ENCODE data around the gene KANSL1.

DNA sequence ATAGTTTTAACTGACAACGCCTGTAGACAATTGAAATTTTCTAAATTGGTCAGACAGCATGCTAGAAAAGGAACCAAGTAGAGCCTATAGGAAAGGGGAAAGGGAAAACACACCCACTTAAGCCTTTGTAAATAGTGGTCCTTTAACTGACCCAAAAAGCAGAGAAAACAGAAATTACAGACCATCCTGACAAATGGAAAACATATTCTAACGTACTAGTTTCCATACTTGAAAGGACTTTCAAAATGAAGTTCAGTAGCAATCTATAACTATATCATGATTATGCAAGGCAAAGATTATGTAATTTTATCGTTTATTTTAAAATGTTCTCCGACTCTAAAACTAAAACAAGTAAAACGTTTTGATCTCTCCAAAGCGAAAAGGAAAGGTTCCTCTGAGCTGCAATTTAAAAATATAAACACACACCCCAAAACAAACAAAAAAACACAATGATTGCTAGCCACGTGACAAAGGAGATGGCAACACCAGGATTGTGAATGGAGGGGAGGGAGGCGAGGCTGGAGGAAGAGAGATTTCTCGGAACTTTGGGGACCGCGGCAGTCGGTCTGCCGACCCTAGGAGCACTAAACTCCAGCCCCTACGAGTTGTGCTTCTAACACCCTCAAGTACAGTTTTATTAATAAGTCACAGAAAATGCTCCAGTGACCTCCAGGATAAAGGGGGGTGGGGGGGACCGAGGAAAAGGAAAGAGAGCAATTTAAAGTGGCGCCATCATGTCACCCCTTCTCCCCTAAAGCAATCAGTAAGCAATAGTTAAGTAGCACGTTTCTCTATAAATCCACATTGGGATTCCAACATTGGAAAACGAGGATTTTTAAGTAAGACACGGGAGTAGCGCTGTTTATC, 1.7 kb downstream of the KANSL1 start:
- no peak for TF ChIP-seq ZFP30 (CRISPR knock-in tag; IDR thresholded peaks at IDR 0.05)
- TF ChIP-seq PPARA (CRISPR knock-in tag; IDR thresholded peaks at IDR 0.05; ENCODE audit: borderline replicate concordance) = no peak
- TF ChIP-seq ZNF8 (CRISPR knock-in tag; IDR thresholded peaks at IDR 0.05) = no peak
- TF ChIP-seq OSR1 (CRISPR knock-in tag; IDR thresholded peaks at IDR 0.05) = no peak
- TF ChIP-seq, protein P1, sequence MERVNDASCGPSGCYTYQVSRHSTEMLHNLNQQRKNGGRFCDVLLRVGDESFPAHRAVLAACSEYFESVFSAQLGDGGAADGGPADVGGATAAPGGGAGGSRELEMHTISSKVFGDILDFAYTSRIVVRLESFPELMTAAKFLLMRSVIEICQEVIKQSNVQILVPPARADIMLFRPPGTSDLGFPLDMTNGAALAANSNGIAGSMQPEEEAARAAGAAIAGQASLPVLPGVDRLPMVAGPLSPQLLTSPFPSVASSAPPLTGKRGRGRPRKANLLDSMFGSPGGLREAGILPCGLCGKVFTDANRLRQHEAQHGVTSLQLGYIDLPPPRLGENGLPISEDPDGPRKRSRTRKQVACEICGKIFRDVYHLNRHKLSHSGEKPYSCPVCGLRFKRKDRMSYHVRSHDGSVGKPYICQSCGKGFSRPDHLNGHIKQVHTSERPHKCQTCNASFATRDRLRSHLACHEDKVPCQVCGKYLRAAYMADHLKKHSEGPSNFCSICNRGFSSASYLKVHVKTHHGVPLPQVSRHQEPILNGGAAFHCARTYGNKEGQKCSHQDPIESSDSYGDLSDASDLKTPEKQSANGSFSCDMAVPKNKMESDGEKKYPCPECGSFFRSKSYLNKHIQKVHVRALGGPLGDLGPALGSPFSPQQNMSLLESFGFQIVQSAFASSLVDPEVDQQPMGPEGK (CRISPR knock-in tag; IDR thresholded peaks at IDR 0.05; ENCODE audit: borderline replicate concordance) = no peak
- TF ChIP-seq ZFP3 (CRISPR knock-in tag; IDR thresholded peaks at IDR 0.05) = no peak
- TF ChIP-seq RARB (CRISPR knock-in tag; IDR thresholded peaks at IDR 0.05) = no peak
- no peak for TF ChIP-seq CSDC2 (CRISPR knock-in tag; IDR thresholded peaks at IDR 0.05)
- TF ChIP-seq TOX (CRISPR knock-in tag; IDR thresholded peaks at IDR 0.05; ENCODE audit: borderline replicate concordance) = no peak
